Neuron (in vitro differentiated cells): ENCODE results near the gene YES1.

ENCODE experiments used
- H2AFZ ChIP-seq: one replicate; pipeline ENCODE4 v1.6.1; 2013; ENCODE audit warnings: low read depth, mild to moderate bottlenecking, inconsistent platforms, low read length, moderate library complexity
- H3K27me3 ChIP-seq: one replicate; pipeline ENCODE4 v1.6.1; 2013; ENCODE audit warnings: low read length; ENCODE audit not compliant: insufficient read depth
- H3K36me3 ChIP-seq: one replicate; pipeline ENCODE4 v1.6.1; 2013; ENCODE audit warnings: low read length; ENCODE audit not compliant: insufficient read depth
- H3K4me1 ChIP-seq: one replicate; pipeline ENCODE4 v1.6.1; 2013; ENCODE audit warnings: low read length; ENCODE audit not compliant: insufficient read depth
- H3K4me3 ChIP-seq: 2 replicates; pipeline ENCODE4 v1.5.1; 2013; ENCODE audit warnings: mild to moderate bottlenecking, low read length, moderate library complexity
- H3K9me3 ChIP-seq: one replicate; pipeline ENCODE4 v1.6.1; 2013; ENCODE audit warnings: low read length

YES1 gene

GRCh38 chr18:717003-717402, 95.0 kb downstream of the YES1 start:
- no peak overlapping the region for H3K4me3 ChIP-seq

GRCh38 chr18:715626-716025, 96.4 kb downstream of the YES1 start:
- H3K4me1 ChIP-seq, result no peaks in the 10 kb centered on the region
- peaks cover 5% of the 10 kb centered on the region for H3K9me3 ChIP-seq
- peaks cover 2% of the 10 kb centered on the region for H3K36me3 ChIP-seq
- H2AFZ ChIP-seq, result no peak overlapping the region
- H3K4me3 ChIP-seq, result no peak overlapping the region
- H3K27me3 ChIP-seq, result no peaks in the 10 kb centered on the region

More at GRCh38 chr18:717003-717402, 95.0 kb downstream of the YES1 start:
- no peak overlapping the region for H2AFZ ChIP-seq
- no peaks in the 10 kb centered on the region for H3K4me1 ChIP-seq
- peaks cover 5% of the 10 kb centered on the region for H3K9me3 ChIP-seq
- H3K36me3 ChIP-seq, result peaks cover 2% of the 10 kb centered on the region
- H3K27me3 ChIP-seq, result no peaks in the 10 kb centered on the region

GRCh38 chr18:713135-713490, 98.9 kb downstream of the YES1 start:
- no peak overlapping the region for H2AFZ ChIP-seq
- H3K4me3 ChIP-seq, result no peak overlapping the region
- peaks cover 5% of the 10 kb centered on the region for H3K9me3 ChIP-seq
- H3K4me1 ChIP-seq, result no peaks in the 10 kb centered on the region
- H3K27me3 ChIP-seq, result no peaks in the 10 kb centered on the region
- no peaks in the 10 kb centered on the region for H3K36me3 ChIP-seq

- Histone ChIP-seq H3K27me3 (no peaks in the 10 kb centered on the region), H3K9me3 (peaks cover 5% of the 10 kb centered on the region), H2AFZ (peak within 1 kb of the TSS; percentile 69), H3K36me3 (no peaks in the 10 kb centered on the region), H3K4me3 (peak within 1 kb of the TSS; percentile 43), H3K4me1 (no peaks in the 10 kb centered on the region)
These were observed 99.5 kb downstream of the YES1 start, which contains the start of gene ENOSF1 for GRCh38 chr18:712401-713134. Gene ENOSF1, minus strand, starts transcription at chr18:712630. Its CDS starts 43 bp downstream, at chr18:712587.

- Histone ChIP-seq H3K4me3 (peak overlapping the region; percentile 43), H3K9me3 (peaks cover 5% of the 10 kb centered on the region), H3K4me1 (no peaks in the 10 kb centered on the region), H2AFZ (peak overlapping the region; percentile 69), H3K27me3 (no peaks in the 10 kb centered on the region), H3K36me3 (no peaks in the 10 kb centered on the region)
These were observed 100.2 kb downstream of the YES1 start for GRCh38 chr18:711657-712400.

GRCh38 chr18:711310-711656, 100.8 kb downstream of the YES1 start:
- Histone ChIP-seq H3K9me3 (peaks cover 5% of the 10 kb centered on the region), H3K27me3 (no peaks in the 10 kb centered on the region), H3K4me1 (peaks cover 2% of the 10 kb centered on the region), H3K36me3 (no peaks in the 10 kb centered on the region), H2AFZ (peak overlapping the region; percentile 69), H3K4me3 (peak overlapping the region; percentile 43)

GRCh38 chr18:710418-711300, 101.4 kb downstream of the YES1 start:
- H3K36me3 ChIP-seq, result no peaks in the 10 kb centered on the region
- no peak overlapping the region for H3K4me3 ChIP-seq
- peaks cover 7% of the 10 kb centered on the region for H3K4me1 ChIP-seq
- no peaks in the 10 kb centered on the region for H3K27me3 ChIP-seq
- H2AFZ ChIP-seq, result no peak overlapping the region
- peaks cover 5% of the 10 kb centered on the region for H3K9me3 ChIP-seq

GRCh38 chr18:709771-710170, 102.3 kb downstream of the YES1 start:
- Histone ChIP-seq H3K4me1 (peaks cover 7% of the 10 kb centered on the region), H3K4me3 (no peak overlapping the region), H2AFZ (no peak overlapping the region)

GRCh38 chr18:708096-708495, 103.9 kb downstream of the YES1 start:
- no peak overlapping the region for H2AFZ ChIP-seq
- H3K27me3 ChIP-seq, result no peaks in the 10 kb centered on the region
- peaks cover 5% of the 10 kb centered on the region for H3K9me3 ChIP-seq
- H3K36me3 ChIP-seq, result no peaks in the 10 kb centered on the region
- peaks cover 7% of the 10 kb centered on the region for H3K4me1 ChIP-seq
- H3K4me3 ChIP-seq, result no peak overlapping the region

More at GRCh38 chr18:709771-710170, 102.3 kb downstream of the YES1 start:
- H3K36me3 ChIP-seq, result no peaks in the 10 kb centered on the region
- H3K27me3 ChIP-seq, result no peaks in the 10 kb centered on the region
- peaks cover 5% of the 10 kb centered on the region for H3K9me3 ChIP-seq

- Histone ChIP-seq H2AFZ (no peak overlapping the region), H3K36me3 (no peaks in the 10 kb centered on the region), H3K4me3 (no peak overlapping the region), H3K27me3 (no peaks in the 10 kb centered on the region), H3K4me1 (peaks cover 7% of the 10 kb centered on the region), H3K9me3 (no peaks in the 10 kb centered on the region)
These were observed 105.6 kb downstream of the YES1 start for GRCh38 chr18:706405-706804.

GRCh38 chr18:703213-703967, 108.7 kb downstream of the YES1 start:
- Histone ChIP-seq H3K4me3 (no peak overlapping the region), H3K36me3 (no peaks in the 10 kb centered on the region), H3K4me1 (peaks cover 7% of the 10 kb centered on the region), H3K9me3 (no peaks in the 10 kb centered on the region), H3K27me3 (no peaks in the 10 kb centered on the region), H2AFZ (no peak overlapping the region)

GRCh38 chr18:697800-698199, 114.2 kb downstream of the YES1 start:
- Histone ChIP-seq H3K27me3 (no peaks in the 10 kb centered on the region), H3K36me3 (no peaks in the 10 kb centered on the region), H3K4me1 (peaks cover 2% of the 10 kb centered on the region), H3K9me3 (no peaks in the 10 kb centered on the region), H3K4me3 (no peak overlapping the region), H2AFZ (no peak overlapping the region)
